Fibroblast of the conjunctiva (primary cell): ENCODE results near the gene GCLC.

Experiments used
- DNase-seq: peaks from one replicate; pipeline ENCODE4 v3.0.0-alpha.2; 2010; ENCODE audit warnings: low read depth

The GCLC gene

DNA sequence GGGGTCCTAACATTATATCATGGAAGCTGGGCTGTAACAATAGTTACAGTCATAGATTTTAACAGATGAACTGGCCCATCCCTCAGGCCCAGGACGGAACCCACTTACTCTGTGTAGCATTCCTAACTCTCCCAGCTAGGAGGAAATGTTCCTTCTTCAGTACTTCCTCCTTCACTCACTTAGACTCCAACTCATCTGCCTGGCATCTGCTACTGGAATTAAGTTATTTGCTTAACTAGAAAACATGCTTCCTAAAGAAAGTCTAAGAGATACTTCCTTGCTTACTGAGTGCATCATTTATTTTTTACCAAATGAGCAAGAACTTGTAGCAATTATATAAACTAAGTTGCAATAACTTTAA lies 20.5 kb downstream of the GCLC start:
- DNase-seq, result peak; percentile 8

DNA sequence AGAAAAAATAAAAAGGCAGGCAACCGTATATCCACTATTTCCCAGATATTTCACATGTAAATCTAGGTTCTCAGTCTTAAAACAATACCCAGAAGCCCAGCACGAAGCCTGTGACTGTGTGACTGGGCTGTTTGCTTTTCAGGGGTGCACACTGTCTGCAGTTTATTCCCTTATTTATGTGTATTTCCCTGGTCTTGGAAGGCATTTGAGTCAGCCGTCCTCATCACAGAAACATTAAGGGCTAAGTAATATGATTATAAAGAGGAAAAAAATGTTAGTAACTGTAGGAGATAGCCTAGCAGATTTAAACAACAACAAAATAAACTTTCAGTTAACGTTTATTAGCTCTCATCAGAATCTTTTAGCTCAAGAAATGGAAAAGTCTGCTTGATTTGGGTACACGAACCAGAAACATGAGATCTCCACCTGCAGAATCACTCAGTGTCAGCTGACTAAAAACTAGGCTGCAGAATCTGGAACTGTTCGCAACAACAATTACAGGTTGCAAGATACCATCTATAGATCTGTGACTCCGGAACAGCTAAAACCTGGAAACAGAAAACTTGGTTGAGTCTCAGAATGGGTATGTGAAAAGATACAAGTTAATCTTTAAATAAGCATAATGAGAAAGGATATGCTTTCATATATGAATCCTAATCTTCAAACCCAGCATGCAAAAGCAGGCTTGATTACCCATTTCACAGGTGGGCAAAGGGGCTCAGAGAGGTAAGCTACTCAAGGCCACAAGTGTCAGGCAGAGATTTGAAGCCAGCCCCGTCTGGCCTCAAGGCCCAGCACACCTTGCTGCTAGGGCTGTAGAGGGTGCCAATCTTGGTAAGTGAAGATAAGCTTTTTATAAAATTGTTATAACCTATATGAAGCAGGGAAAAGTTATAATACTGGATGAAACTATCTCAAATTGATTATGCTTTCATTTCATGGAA lies 21.1 kb downstream of the GCLC start:
- DNase-seq, result no peak

DNA sequence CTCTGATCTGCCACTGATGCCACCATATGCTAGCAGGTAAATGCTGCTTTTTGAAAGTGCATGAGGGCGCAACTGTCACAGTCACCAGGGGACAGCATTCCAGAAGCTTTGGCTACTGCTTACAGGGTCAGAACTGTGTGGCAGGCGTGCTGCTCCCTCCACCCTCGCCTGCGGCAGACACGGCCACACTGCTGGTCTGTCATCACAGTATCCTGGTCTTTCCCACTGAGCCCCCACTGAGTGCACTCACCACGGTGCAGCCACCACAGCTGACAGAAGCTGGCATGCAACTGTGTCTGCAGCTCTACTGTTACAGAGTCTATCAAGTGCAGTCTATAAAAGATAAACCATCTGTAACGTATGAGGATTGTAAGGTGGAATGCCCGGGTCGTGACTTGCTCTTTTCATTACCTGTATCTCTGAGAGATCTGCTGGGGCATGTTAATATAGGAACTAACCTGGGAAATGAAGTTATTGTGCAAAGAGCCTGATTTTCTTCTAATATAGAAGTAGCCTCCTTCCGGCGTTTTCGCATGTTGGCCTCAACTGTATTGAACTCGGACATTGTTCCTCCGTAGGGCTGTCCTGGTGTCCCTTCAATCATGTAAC lies 24.5 kb downstream of the GCLC start:
- no peak for DNase-seq

DNA sequence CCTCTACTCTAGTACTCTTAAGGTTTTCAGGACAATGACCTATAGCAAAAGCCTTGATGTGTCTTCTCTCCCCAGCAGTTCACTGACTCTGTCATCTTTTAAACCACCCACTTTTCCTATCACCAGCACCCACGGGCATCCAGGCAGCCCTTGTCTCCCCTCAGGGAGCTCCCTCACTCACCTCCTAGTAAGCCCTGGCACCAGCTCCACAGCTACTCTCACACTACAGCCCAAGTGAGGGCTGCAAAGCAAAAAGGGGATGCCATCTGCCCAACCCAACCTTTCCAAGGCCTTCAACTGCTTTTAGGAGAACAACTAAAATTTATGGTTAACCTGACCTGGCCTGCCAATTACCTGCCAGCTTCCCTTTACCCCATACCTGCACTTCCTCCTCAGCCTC lies 26.0 kb downstream of the GCLC start:
- no peak for DNase-seq

DNA sequence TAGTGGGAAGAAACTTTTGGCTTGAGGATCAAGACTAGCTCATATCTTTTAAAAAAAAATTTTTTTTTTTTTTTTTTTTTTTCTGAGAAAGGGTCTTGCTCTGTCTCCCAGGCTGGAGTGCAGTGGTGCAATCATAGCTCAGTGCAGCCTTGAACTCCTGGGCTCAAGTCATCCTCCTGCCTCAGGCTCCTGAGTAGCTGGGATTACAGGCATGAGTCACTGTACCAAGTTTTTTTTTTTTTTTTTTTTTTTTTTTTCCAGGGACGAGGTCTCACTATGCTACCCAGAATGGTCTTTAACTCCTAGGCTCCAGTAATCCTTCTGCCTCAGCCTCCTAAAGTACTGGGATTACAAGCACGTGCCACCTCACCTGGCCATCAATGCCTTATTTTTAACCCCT lies 27.9 kb downstream of the GCLC start:
- no peak for DNase-seq

DNA sequence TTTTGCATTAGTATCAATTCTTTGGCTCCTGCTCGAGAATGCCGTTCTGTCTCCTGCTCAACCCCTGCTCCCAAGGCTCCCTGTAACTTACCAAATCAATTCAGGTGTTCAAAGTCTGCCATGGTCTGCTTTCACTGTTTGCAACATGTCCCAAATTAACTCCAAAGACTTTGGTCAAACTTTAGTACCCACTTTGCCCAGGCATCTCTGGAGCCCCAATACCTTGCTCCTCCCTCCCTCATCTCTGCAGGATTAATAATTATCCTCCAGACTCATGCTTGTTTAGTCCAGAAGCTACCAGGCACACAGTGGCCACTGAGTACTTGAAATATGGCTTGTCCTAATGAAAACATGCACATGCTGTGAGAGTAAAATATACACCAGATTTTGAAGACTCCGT lies 30.2 kb downstream of the GCLC start:
- DNase-seq, result no peak

DNA sequence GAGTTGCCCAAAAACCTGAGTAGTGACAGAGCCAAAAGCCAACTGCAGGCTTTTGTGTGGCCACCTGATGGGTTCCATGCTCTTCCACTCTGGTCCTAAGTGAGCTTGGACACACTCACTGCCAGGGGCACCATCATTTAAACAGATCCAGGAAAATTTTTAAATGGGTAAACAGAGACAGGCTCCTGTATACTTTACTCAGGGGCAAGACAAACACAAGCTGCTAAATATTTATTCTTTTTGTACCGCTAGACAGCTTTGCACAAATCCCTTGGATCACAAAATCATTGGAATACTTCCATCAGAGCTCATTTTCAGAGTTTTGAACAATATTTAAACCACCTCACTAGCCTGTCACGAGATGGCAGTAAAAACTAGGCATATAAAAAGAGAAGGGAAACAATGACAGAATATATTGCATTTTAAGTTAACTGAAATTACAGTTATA lies 31.4 kb downstream of the GCLC start:
- DNase-seq, result no peak

DNA sequence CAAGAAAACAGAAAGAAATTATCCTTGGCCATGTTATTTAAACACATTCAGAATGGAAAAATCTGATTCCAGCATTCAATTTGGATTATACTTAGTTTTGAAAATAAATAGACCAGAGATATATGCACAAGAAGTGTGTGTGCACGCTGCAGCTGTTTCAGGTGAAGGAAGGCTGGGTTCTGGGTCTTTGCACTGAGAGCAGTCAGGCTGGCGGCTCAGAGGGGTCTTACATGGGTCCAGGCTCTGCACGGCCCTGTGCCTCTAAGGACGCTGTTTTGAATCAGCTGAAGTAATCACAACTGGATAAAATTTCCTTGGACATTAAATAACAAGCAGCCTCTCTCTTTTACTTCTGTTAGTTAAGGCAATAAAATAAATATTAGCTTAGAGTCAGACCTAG lies 31.8 kb downstream of the GCLC start:
- DNase-seq, result no peak

DNA sequence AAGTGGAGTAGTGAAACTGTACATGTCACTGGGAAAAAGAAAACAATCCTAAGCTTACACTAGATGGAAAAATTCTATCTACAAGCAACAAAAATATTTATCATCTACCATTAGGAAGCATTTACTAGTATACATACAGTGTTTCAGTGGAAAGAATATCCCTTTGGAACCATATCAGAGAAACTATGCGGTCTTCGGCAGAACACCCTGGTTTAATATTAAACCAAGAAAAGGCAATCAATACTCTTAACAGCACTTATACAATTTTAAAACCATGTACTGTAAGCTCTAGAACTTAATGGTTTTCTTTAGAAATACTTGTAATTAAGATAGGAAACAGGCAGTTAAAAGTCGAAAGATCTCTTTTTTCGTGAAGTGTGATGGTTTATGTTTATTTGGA lies 32.3 kb downstream of the GCLC start:
- DNase-seq, result no peak

DNA sequence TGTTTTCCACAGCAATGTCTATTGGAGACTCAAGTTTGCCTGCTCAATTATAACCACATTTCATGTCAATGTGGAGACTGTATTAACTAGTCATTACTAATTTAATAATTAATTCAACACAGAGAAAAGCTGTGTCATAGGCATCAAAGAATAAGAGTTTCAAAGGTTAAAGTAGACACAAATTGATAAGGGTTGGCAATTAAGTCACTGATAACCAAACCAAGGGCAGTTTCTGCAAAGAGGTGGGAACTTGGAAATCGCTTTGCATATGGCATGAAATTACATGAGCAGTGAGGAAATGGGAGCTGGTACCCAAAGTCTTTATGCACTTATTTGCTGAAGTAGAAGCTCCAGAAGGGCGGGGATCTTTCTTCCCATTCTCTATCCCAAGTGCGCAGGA lies 34.2 kb downstream of the GCLC start:
- DNase-seq, result no peak

DNA sequence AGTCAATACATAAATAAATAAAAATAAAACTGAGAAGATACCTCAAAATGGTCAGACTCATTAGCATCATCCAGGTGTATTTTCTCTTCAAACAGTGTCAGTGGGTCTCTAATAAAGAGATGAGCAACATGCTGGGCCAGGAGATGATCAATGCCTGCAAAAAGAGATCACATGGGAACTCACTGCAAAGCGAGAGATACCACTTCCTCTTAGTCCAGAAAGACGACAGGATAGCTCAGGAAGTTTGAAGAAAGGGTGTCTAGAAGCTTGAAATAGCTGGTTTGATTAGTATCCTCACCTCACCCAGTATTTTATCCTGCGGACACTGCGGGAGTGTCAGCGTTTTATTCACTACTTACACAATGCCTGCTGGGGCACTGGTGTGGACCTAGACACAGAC lies 38.0 kb downstream of the GCLC start:
- no peak for DNase-seq

DNA sequence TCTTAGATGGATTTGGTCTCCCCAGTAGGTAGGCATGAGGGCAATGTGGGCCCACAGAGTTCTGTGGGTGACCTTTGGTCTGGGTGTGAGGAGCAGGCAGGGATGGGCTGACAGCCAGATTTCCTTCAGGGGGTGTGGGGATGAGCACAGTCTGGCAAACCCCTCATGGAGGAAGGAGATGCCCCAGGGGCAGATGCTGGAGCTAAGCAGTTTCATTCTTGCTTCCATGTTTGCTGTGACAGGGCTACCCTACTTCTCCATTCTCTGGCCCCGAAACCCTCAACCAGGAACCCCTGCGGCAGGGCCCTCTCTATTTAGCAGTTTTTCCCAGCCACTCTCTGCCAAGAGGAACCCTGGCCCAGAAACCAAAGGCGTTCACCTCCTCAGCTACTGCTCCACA lies 40.4 kb downstream of the GCLC start:
- DNase-seq, result no peak

DNA sequence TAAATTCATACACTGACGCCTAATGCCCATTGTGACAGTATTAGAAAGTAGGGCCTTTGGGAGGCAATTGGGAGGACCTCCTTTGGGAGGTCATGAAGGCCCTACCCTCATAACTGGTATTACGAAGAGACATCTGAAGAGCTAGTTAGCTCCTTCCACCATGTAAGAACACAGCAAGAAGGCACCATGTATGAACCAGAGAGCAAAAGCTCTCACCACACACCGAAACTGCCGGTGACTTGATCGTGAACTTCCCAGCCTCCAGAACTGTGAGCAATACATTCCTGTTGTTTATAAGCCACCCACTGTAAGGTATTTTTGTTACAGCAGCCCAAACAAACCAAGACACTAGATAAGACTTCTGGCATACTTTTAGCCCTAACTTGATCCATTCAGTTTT lies 41.8 kb downstream of the GCLC start:
- DNase-seq, result no peak

DNA sequence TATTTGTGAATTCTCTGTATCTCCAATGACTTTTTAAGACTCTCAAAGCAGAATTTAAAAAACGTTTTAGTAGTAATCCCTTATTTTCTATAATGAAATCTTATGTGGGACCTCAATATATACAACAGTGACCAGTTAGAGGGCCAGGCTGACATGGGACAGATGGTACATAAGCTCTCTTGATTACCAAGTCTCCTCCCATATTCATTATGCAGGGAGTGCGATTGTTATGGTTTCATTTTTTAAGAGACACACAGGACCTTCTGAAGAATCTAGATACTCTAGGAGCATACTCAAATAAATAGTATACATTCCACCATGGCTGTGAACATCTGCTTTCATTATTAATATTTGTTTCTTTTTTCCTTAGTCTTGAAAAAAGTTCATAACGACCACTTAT lies 43.5 kb downstream of the GCLC start:
- no peak for DNase-seq

DNA sequence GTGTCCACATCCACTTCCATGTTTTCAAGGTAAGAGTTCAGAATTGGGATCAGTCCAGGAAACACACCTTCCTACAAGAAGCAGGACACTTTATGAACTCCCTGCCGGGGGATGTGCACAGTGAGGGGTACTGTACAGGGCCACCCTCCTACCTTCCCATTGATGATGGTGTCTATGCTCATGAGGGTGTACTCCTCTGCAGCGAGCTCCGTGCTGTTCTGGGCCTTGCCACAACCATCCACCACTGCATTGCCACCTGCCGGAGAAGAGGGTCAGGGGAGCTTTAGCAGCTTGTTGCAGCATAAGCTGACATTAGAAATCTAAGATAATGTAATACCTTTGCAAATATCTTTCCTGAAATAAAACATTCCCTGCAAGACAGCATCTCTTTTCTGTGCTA lies 44.8 kb downstream of the GCLC start:
- DNase-seq, result no peak

DNA sequence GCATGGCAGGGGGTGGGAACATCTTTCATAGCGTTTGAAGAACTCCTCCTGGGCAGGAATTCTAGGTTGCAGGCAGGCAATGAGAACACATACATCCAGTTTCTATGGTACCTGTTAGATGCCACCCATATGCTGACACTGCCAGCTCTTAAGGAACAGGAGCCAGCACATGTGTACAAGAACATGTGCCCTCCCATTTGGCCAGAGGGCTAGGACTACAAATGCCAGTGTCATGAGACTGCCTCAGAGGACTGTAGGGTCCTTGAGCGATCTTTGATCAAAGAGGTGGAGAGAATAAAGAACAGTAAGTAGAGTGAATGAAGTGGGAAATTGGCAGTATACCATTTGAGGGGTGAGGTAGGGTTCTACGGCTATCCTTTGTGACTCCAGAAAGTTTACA lies 45.8 kb downstream of the GCLC start:
- no peak for DNase-seq

DNA sequence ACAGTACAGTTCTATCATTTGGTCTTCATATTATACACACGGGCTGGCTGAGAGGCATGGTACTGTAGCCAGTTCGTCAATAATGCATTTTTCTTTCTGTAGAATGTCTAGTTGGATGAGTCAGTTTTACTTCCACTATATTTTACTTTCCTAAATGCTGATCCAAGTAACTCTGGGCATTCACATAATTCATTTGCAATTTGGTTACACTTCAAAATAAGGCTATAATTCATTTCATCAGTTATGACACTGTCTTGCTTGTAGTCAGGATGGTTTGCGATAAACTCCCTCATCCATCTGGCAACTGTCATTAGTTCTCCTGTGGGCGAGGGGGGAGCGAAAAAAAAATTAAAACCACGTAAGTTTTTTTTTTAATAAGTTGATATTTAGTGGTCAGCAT lies 46.3 kb downstream of the GCLC start:
- DNase-seq, result no peak

DNA sequence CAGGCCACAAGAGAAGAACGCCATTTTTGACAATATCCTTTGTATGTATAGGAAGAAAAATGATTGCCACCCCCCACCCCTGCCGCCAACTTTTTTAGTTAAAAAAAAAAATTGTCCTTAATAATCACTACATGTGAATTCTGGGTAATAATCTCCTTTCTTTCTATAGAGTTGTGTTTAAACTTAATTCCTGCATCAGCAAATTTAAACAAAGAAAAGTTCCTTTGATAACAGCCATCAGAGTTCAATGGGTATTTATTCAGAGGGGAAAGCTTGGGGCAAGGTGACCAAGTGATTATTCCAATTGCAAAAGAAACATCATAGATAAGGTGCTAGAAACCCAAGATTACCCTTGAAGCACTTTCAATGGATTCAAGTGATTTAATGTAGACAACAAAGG lies 47.0 kb downstream of the GCLC start:
- no peak for DNase-seq

DNA sequence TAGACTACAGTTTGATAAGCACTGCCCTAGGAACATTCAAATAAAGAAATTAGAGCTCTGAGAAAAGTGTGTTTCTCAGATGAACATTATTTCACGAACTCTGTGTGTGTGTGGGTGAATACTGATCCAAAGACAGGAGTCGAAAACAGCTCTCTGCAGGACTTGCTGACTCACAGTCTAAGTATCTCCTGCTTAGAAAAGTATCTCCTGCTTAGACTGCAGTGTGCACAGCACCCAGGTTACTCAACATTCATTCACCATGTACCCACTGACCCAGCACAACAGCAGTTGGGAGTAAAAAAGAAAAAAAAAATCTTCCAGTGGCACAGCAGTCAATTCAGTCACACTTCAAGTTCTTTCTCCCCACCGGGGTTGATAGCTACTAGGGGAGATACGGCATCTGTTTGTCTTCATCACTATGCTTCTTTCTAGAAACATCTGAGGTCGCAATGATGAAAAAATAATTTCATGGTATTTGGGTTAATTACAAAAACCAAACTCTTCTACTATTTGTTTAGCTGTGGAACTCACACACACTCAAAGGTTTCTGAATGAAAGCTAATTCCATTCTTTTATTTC lies 48.0 kb downstream of the GCLC start:
- DNase-seq, result peak; percentile 29

DNA sequence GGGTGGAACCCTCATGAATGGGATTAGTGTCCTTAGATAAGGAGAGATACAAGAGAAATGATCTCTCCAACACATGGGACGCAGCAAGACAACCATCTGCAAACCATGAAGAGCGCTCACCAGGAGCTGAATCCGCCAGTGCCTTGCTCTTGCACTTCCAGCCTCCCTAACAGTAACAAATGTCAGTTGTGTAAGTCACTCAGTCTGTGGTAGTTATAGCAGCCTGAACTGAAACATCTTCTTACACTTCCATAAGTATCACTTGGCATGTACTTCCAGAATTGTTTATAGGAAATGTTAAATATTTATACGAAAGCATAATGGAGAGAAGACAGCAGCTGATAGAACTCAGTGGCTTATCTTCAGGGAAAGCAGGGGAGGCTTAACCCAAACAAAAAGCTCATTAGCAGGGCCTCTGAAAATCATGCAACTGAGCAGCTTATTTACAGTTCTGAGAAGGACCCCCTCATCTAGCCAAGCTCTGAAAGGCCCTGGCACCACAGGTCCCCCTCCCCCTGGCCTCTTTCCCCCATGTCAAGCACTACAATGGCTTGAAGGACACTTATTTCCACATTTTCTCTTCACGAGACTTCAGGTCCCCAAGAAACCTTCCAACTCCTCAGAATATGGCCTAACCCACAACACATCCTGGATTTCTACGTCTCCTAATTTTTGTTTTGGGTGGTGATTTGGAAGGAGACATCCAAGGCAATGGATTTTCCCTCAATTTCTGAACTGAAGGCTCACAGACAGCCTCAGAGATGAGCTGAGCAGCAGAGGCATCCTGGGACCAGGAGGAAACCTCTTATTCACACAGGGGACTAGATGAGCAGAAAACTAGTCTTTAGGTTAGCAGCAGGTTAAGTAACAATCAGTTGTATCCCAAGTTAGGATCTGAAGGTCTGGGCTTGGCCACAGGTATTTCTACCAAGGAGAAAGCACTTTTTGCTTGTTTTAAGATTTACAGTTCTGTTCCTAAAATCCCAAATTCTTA lies 49.1 kb downstream of the GCLC start:
- no peak for DNase-seq

DNA sequence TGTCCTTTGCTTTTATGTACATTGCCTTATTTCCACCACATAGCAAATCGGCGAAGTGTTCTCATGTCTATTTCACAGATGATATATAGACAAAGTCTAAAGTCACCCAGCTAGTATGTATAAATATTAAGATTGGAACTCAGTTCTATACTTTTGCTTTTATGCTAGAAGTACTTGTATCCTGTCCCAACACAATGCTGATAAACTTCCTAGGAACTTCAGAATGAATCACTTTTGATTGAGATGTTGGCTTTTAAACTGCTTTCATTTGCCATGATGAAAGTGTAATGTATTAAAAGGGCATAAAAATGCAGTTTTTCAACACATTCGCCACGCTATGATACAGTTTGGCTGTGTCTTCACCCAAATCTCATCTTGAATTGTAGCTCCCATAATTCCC lies 50.8 kb downstream of the GCLC start:
- no peak for DNase-seq

DNA sequence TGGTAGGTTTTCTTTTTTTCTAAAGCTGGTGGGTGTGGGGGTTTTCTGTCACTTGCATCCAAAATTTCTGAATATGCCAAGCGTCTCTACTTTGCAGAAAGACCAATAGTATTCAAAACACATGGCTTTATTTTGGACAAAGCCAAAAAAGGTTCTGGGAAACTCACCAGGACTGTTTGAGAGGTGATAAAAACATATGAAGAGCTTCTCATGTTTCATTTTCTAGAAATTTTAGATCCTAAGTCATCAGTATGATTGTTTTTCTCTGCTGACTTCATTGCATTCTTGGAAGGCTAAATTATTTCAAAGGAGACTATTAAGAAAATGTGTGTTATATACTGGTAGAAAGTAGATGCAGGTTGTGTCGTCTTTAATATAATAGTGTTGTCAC lies 51.3 kb downstream of the GCLC start:
- DNase-seq, result no peak
